ENCODE measurements around the gene ARSD.
"Not testable (repeated sequence)": the region's sequence is repeated elsewhere in the genome, so short reads cannot be mapped to it uniquely, and the experiment has no call there.

Gene ARSD

DNA sequence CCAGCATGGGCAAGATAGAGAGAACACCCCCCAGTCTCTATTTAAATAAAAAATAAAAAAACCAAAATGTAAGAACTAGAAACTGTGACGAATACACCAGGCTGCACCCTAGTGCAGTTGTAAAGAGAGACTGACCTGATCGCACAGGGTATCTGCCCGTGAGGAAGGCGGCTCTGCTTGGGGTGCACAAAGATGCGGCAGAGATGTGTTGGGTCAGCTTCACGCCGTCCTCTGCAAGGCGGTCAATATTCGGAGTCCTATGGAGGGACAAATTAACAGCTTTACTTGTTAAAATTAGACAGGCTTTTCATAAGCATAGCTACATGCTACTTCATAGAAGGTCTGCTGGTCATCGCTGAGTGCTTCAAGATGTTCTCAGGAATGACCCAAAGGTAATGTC, 26.1 kb upstream of the ARSD start:
- no peak for TF ChIP-seq CTCF (IDR thresholded peaks at IDR 0.05)
- no peak for TF ChIP-seq ZFX (IDR thresholded peaks at IDR 0.05; ENCODE audit: borderline replicate concordance)

DNA sequence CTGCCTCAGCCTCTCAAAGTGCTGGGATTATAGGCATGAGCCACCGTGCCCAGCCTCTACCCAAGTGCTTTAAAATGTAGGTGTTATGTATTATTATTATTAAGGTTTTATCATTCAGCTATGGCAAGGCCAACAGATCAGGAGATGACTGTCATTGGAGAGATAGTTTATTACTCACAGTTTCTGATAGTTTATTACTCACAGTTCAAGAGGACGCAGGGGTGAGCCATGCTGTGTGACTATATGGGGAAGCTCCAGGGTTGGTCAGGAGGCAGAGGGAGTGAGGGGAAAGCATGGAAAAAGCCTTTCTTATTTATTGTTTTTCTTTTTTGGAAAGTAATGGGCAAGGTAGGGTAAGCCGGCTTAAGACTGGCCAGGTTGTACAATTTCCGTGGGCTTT, 25.4 kb upstream of the ARSD start:
- H3K27ac ChIP-seq = no peak overlapping the region
- no peak for TF ChIP-seq CTCF (IDR thresholded peaks at IDR 0.05)
- no peak for TF ChIP-seq ZFX (IDR thresholded peaks at IDR 0.05; ENCODE audit: borderline replicate concordance)

More for the DNA sequence above, 26.1 kb upstream of the ARSD start:
- no peak overlapping the region for H3K27ac ChIP-seq

DNA sequence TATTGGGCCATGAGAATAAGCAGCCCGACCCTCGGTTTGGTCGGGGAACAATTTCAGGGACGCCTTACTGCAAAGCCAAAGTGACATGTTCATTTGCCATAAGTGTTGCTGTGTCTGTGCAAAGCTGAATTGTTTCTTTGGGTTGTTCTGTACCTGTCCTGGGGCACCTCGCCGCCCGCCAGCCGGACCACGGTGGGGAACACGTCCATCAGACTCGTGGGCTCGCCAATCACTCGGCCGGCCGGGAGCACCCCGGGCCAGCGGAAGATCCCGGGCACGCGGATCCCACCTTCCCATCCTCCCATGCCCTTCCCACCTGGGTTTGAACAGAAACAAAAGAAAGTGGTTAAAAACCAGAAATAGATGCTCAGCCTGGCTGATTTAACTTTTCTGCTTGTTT, 8.8 kb upstream of the ARSD start:
- not testable (repeated sequence) for H3K27ac ChIP-seq

- H3K27ac ChIP-seq = no peak overlapping the region
- no peak for TF ChIP-seq CTCF (IDR thresholded peaks at IDR 0.05)
- no peak for TF ChIP-seq ZFX (IDR thresholded peaks at IDR 0.05; ENCODE audit: borderline replicate concordance)
Measured at GRCh38 chrX:2934715-2935710, 5.9 kb upstream of the ARSD start.

GRCh38 chrX:2933125-2933900, 4.2 kb upstream of the ARSD start:
- TF ChIP-seq CTCF (IDR thresholded peaks at IDR 0.05) (no peak), ZFX (IDR thresholded peaks at IDR 0.05; ENCODE audit: borderline replicate concordance) (no peak)
- H3K27ac ChIP-seq = no peak overlapping the region

GRCh38 chrX:2931612-2932011, 2.5 kb upstream of the ARSD start:
- TF ChIP-seq CTCF (IDR thresholded peaks at IDR 0.05) = no peak
- no peak for TF ChIP-seq ZFX (IDR thresholded peaks at IDR 0.05; ENCODE audit: borderline replicate concordance)
- no peak overlapping the region for H3K27ac ChIP-seq

- TF ChIP-seq ZFX (IDR thresholded peaks at IDR 0.05; ENCODE audit: borderline replicate concordance) (no peak), CTCF (IDR thresholded peaks at IDR 0.05) (no peak)
- H3K27ac ChIP-seq = no peak overlapping the region
Measured at GRCh38 chrX:2931155-2931554, 2.0 kb upstream of the ARSD start.

All from 22Rv1 (cell line).